Endometrium (tissue), 2 donors: ENCODE measurements around the gene SLC5A3.

ENCODE experiments used
- FAIRE-seq: peaks from 2 replicates; lab custom pipeline; 2012; peaks lifted over from hg19 to GRCh38; lab: Jason Lieb, UNC
- donor health status: control.
- donor health status: control.

Gene SLC5A3

DNA sequence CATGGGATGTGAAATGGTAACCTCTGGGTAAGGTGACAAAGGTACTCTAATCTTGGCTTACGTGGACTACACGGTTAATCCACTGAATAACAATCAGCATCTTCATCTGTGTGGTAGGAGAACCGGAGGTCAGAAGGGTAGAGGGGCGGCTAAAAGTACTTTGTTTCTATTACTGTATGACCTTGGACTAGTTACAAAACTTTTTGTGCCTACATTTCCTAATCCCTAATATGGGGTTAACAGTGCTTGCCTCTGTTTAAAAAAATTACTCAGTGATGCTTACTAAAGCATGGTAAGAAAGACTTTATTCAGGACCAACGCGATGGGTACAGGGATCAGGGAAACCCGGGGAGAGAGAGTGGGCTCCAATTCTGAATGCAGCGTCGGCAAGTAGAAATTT lies 1.7 kb upstream of the SLC5A3 start:
- FAIRE-seq, result no peak

DNA sequence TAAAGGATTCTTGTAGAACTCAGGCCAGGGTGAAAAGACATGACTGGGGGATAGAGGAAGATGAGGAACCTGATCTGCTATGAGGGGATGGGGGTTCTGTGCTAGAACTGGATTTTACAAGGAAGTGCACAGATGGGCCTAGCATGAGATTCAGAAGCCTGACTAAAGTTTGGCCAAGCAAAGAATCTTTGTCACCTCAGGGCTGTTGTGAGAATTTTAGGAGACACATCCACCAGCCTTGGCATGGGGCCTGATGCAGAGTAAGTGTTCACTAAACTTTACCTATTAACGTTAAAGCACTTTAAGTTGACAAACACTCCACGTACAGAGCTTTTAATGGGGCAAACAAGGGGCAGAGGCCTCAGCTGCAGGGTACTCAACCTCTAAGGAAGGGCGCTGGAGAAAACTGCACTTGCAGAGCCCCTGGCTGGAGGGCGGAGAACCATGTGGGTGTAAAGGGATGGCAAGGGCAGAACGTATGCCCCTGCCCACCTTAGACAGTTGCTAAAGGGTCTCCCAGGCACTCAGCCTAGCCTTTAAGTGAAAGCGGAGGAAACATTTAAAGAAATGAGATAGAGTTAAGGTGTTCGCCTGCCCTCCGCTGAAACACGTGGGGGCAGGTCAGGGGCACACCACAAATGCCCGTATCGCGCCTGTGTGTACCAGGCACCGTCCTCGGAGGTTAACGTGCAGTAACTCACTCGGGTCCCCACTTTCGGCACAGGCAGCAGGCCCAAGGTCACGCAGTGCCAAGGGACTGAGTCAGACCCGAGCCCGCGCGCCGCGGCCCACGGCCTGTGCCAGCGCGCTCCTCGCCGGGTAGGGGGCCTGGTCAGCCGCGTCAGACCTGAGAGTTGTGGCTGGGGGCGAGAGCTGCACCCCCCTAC lies 990 bp upstream of the SLC5A3 start:
- no peak for FAIRE-seq

GRCh38 chr21:34073749-34074282 lies 438 bp downstream of the SLC5A3 start:
- FAIRE-seq, result no peak

DNA sequence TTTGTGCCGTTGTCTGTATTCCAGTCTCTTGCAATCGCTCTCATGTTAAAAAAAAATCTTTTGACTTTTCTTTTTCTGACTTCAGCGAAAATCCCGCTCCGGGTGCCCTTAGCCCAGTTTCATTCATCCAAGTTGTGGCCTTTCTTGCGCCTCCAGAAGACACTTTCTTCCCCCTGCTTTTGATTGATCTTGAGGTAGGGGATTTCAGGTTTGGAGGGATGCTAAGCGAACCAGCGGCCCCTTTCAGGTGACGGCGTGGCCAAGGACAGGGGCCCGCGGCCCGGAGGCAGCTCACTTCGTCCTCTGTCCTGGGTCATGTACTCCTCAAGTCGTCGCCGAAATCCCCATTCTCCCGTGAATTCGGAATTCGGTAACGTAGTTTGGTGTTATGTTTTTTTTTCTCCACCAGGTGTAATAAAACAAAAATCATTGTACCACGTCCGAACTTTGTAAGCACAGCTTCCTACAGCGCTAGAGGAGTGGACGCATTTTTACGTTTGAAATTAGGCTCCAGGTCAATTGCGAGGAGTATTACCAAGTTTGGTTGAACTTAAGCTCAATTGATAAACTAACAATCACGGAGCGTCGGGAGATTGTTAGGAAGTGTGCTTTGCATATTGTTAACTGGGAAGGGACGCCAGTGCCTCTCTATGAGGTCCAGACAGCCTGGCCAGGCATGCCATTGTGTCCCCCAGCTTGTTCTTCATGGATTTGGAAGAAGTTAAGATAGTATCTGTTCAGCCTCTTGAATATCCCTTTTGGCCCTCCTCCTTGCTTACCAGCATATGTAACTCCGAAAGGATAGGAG lies 1.1 kb downstream of the SLC5A3 start:
- FAIRE-seq, result no peak

DNA sequence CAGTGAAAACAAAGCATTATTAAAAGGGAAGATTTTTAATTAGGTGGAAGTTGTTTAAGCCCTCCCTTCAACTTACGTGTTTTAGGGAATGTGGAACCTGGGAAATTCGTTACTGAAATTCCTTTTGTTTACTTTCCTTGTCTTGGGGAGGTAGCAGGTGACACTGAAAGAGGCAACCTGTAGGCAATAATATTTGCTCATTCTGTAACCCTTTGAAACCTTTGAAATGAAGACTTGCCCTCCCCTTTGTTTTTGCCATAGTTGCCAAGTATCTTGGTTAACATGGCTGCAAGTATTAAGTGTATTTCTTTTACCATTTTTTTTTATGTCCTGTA lies 1.7 kb downstream of the SLC5A3 start:
- FAIRE-seq, result no peak

DNA sequence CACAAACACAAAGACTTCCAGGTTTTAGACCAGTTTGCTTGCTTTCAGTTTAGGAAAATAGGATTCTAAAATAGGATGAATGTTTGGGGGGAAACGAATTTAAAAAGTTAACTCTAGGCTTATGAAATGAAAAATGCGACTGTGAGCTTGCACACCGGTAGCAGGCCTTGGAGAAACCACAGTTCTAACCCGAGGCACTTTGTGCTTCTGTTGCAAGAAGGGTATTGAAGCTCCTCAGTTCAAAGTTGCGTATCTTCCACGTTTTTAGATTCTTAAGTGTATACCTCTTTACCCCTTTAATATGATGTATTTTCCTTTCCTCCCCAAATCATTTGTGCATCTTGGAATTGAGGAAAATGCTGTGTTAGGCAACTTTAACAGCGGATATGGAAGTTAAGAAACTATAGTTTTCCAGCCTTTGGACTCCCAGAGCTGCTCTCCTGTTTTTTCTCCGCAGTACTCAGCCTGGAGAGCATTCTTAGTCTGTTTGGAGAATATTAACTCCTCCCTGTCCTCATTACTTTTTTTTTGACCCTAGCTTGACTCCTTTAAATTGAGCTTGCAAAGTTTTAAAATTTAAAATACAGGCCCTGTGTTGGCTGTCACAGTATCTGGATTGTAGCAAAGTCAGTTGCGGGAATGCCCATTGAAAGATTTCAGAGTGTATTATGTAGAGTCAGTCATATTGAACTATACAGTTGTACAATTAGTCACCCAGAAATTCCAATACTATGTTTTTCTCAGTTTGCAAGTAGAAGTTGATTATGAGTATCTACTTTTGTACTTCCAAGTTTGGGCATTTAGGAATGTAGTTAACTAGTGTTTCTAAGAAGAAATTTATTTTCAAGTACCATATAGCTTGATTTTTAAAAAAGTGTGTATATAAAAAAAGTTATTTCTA lies 2.6 kb downstream of the SLC5A3 start:
- FAIRE-seq, result no peak

DNA sequence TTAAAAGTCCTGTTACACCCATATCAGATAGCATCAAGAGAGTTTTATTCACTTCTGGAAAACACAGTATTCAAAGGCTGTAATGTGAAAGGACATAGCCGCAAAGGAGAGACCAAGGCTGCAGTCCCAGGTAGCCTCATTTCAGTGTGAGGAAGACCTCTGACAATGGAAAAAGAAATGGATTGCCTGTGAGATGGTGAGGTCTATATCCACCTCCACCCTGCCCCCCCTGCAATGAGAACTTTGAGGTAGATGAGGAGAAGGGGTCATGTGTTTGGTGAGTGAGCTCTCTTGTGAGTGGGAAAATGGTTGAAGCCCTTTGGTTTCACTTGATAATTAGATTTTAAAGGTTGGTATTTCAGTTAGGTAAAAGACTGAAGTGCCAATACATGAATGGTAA lies 3.5 kb downstream of the SLC5A3 start:
- FAIRE-seq, result no peak

DNA sequence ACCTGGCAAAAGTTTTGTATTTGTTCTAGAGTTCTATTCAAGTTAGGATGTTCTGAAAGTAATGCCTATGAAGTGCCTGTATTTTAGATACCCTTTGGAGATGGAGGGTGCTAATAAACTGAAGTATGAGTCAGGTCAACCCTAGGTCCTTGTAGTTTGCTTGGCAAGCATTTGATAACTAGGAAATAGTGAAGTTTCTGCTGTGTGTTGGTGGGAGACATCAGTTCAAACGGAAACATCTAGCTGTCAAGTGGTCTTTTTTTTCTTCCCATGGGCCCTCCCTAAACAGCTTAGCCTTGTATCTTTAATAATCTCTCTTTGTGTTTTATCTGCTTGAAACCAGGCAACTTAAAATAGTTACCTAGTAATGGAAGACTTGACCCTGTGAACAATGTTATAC lies 4.5 kb downstream of the SLC5A3 start:
- FAIRE-seq, result no peak

DNA sequence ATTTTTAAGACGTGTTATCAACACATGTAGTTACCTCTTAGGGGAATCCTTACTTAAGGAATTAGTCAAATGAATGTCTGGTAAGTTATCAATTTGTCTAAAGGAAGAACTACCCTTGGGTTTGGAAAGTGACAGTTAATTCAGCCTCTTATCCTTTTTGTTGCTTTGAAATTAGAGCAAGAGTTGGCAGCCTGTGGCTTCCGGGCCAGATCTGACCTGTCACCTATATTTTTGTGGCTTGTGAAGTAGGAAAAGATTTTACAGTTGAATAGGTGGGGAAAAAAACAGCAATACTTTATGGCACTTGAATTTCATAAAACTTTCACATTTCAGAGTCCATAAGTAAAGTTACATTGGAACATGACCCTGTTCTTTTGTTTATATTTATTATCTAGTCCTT lies 5.5 kb downstream of the SLC5A3 start:
- no peak for FAIRE-seq

DNA sequence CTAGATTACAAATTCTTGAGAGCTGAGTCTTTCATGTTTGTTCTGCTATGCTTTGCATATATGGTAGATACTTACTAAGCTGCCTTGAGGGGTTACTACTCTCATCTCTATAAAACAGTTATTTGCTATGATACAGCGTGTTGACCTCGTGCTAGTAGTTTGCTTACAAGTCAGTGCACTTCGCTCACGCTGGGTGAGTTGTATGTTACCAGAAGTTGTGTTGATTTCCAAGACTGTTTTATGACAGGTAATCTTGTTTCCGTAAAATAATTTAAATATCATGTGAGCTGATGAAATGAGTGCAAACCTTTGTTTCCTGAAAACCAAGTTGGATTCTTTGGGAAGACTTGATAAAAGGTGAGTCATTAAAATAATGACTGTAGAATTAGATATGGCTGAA lies 7.3 kb downstream of the SLC5A3 start:
- FAIRE-seq, result no peak

DNA sequence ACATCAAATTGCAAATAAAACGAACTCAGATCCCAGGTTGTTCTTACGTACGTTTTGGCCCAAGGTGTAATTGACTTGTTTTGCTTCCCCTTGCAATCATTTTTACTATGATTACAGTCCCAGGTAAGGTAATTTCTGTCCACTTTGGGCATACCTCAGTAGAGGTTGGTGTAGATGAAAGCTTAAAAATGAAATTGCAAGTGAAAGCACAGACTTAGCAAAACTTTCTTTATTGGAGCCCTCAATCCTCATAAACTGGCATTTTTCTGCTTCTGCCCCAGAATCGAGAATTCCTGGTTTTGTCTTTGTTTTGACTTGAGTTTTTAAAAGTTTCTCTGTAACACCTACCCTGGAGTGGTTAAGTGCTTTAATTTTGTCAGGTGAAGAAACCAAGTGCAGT lies 9.4 kb downstream of the SLC5A3 start:
- FAIRE-seq, result no peak

DNA sequence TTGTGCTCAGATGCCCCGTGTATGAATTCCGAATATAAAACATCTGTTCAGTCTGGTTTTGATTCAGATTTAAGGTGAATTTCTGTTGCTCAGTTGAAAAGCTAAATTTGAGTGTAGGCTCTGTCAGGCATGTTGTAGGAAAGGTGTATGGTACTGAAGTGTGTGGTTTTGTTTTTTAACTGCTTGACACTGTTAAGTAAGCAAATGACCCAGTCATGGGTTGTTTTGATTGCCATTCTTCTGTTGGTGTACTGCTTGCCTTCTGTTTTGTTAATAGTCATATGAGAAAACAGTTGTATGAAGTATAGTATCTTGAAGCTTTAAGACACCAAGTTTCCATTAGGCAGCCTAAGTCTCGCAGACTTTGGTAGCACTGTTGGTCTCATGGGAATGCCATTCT lies 10.0 kb downstream of the SLC5A3 start:
- no peak for FAIRE-seq

GRCh38 chr21:34085129-34085528 lies 11.8 kb downstream of the SLC5A3 start:
- no peak for FAIRE-seq

DNA sequence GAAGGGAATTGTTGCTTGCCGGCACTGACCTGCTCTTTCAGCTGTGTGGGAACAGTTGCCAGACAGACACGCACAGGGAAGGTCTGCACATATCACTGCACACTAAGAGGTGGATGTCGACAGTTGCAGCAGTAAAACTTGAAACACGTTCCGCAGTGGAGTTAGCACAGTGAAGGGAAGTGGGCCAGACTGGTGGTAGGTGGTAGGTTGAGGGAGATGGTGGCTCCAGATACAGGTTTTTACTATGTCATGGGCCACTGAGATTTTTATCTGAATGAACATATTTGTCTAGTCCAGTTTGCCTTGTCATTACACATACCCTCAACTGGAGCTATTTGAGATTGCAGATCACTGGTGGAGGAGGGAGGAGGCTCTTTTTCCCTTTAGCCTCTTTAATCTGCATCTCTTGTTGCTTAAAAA lies 13.5 kb downstream of the SLC5A3 start:
- FAIRE-seq, result no peak

GRCh38 chr21:34088752-34089151 lies 15.4 kb downstream of the SLC5A3 start:
- FAIRE-seq, result no peak

GRCh38 chr21:34091032-34091431 lies 17.7 kb downstream of the SLC5A3 start:
- FAIRE-seq, result no peak

GRCh38 chr21:34091607-34092006 lies 18.2 kb downstream of the SLC5A3 start:
- no peak for FAIRE-seq

GRCh38 chr21:34092262-34092921 lies 19.0 kb downstream of the SLC5A3 start:
- FAIRE-seq, result no peak

DNA sequence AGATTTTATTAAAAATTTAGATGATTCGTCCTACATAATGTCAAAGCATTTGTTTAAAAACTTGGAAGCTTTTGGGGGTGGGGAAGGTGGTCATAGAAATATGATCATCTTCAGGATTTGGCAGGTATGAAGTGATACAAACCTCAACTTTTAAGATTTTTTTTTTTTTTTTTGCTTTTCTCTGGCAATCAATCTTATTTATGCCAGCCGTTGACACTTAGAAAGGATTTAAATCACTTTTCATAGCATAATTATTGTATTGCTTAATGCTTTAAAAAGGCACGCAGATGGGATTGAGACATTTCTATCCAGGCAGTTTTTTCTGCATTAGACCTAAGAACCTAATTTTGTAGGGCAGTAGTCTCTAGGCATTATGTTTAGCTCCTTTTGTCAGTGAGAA lies 19.7 kb downstream of the SLC5A3 start:
- no peak for FAIRE-seq

DNA sequence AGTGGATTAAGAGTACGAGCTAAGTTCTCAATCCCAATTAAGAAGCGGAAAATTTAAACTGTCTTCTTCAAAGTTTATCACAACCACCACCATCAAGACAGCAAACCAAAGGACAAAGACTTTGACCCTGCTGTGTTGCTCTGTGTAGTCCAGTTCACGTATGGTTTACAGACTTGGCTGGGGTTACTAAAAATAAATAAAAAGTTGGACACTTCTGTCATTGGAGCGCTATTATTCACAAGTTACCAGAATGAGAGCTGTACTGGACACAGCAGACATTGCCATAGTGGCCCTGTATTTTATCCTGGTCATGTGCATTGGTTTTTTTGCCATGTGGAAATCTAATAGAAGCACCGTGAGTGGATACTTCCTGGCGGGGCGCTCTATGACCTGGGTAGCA lies 21.6 kb downstream of the SLC5A3 start:
- FAIRE-seq, result no peak

DNA sequence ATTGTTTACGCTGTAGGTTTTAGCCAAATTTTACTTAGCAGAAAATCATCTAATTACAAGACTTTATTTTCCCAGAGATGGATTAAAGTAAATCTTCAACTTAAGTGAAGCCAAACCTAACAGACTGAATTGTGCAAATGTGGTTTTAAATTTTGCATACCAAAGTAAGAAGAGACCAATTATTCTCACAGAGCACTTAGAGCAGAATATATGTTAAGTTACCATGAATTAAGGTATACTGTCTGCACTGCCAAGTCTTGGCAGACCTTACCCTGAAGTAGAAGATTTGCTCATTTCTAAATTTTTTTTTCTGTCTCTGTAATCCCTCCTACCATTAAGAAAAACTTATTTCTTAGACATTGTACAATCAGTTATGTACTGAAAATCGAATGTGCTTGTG lies 24.1 kb downstream of the SLC5A3 start:
- no peak for FAIRE-seq

- FAIRE-seq, result no peak
These were observed 27.0 kb downstream of the SLC5A3 start for GRCh38 chr21:34100337-34100736.
